A673 (cell line): ENCODE measurements around the gene ZNF831. TPM values are rescaled to one million over a fixed set of nuclear protein-coding genes. Genes with fewer than 3 reads are reported as not detected.

Experiments
- BruUV-seq: library from RNA; stranded (reverse); fragments of 400-500 nt; replicated peaks from 2 replicates; lab custom pipeline; 2021; lab: Mats Ljungman, UMichigan
- CTCF ChIA-PET: fragments of 300-600 bp; sonication (Branson Sonifier 250); formaldehyde crosslinking; loops from one replicate; lab custom pipeline; 2022; ENCODE audit warnings: antibody characterized with exemption; lab: Charles Lee
- POLR2A ChIA-PET: fragments of 300-600 bp; sonication (Branson Sonifier 250); formaldehyde crosslinking; loops from one replicate; lab custom pipeline; 2022; ENCODE audit warnings: antibody characterized with exemption; ENCODE audit not compliant: low non-redundant PET; lab: Charles Lee
- DNase-seq: peaks from one replicate; pipeline ENCODE4 v3.0.0-alpha.2; 2015; ENCODE audit warnings: low spot score
- H3K27ac ChIP-seq: fragments of 200-600 bp; sonication (generic); 2 replicates; pipeline ENCODE4 v1.5.1; 2016; ENCODE audit warnings: mixed run types, low read depth, mild to moderate bottlenecking, mixed read lengths, antibody characterized with exemption, low read length; ENCODE audit not compliant: poor library complexity, severe bottlenecking
- H3K27me3 ChIP-seq: fragments of 200-600 bp; sonication (generic); replicated peaks from 2 replicates; pipeline ENCODE4 v1.6.1; 2017; ENCODE audit warnings: mixed run types, low read depth, mild to moderate bottlenecking, mixed read lengths, antibody characterized with exemption, low read length; ENCODE audit not compliant: insufficient read depth, poor library complexity
- H3K36me3 ChIP-seq: fragments of 200-600 bp; sonication (generic); 2 replicates; pipeline ENCODE4 v1.6.1; 2016; ENCODE audit warnings: mixed run types, mild to moderate bottlenecking, mixed read lengths, antibody characterized with exemption, low read length; ENCODE audit not compliant: insufficient read depth, poor library complexity, severe bottlenecking
- H3K4me1 ChIP-seq: fragments of 200-600 bp; sonication (generic); 2 replicates; pipeline ENCODE4 v1.6.1; 2017; ENCODE audit warnings: mixed run types, mild to moderate bottlenecking, mixed read lengths, antibody characterized with exemption, low read length; ENCODE audit not compliant: insufficient read depth, poor library complexity, severe bottlenecking
- H3K4me3 ChIP-seq: fragments of 200-600 bp; sonication (generic); 2 replicates; pipeline ENCODE4 v1.5.1; 2016; ENCODE audit warnings: low read depth, mixed run types, mild to moderate bottlenecking, mixed read lengths, low read length; ENCODE audit not compliant: poor library complexity, severe bottlenecking
- H3K9me3 ChIP-seq: fragments of 200-600 bp; sonication (generic); 2 replicates; pipeline ENCODE4 v1.6.1; 2016; ENCODE audit warnings: mixed run types, low read depth, mild to moderate bottlenecking, mixed read lengths, antibody characterized with exemption, low read length; ENCODE audit not compliant: poor library complexity, severe bottlenecking
- EZH2 ChIP-seq: fragments of 200-600 bp; sonication (generic); IDR thresholded peaks from 2 replicates; pipeline ENCODE4 v1.6.1; 2017; ENCODE audit warnings: borderline replicate concordance, low read depth, mild to moderate bottlenecking, mixed read lengths, antibody characterized with exemption, low read length; ENCODE audit not compliant: poor library complexity, severe bottlenecking
- intact Hi-C: fragments of 100-400 bp; cut with micrococcal nuclease; formaldehyde crosslinking; loops from one replicate; pipeline ENCODE4 v1.10.0; 2022; ENCODE audit not compliant: unreplicated experiment
- total RNA-seq: library from RNA; stranded (reverse); gene quantifications from 2 replicates; pipeline ENCODE4 v1.2.3, GENCODE V29; 2021
- TF ChIP-seq, protein P1 (sequence below): fragments of 300-800, 200-600 bp; sonication (generic); conservative IDR thresholded peaks from 2 replicates; pipeline ENCODE4 v1.5.1; 2017; ENCODE audit warnings: low read depth, mild to moderate bottlenecking, antibody characterized with exemption, low read length, moderate library complexity, mixed read lengths

The ZNF831 gene
- total RNA-seq, 1 experiment from 2014 or later: not detected

DNA sequence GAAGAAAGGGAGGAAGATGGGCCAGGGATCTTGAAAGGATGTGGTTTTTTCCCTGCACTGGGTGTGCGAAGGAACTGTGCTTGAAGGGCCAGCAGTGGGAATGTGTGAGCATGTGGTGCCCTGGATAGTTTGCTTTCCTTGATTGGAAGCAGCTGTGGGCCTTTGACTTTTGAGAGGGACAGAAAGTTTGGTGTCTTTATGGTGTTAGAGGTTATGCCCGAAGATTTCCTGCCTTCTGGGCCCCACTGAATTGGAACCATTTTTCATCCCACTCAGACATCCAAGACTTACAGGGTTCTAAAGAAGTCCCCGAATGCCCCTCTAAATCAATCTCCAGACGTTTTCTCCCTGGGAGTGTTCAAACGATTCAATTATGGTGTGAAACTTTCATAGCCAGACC is 113.3 kb downstream of the ZNF831 start:
- TF ChIP-seq, protein P1, sequence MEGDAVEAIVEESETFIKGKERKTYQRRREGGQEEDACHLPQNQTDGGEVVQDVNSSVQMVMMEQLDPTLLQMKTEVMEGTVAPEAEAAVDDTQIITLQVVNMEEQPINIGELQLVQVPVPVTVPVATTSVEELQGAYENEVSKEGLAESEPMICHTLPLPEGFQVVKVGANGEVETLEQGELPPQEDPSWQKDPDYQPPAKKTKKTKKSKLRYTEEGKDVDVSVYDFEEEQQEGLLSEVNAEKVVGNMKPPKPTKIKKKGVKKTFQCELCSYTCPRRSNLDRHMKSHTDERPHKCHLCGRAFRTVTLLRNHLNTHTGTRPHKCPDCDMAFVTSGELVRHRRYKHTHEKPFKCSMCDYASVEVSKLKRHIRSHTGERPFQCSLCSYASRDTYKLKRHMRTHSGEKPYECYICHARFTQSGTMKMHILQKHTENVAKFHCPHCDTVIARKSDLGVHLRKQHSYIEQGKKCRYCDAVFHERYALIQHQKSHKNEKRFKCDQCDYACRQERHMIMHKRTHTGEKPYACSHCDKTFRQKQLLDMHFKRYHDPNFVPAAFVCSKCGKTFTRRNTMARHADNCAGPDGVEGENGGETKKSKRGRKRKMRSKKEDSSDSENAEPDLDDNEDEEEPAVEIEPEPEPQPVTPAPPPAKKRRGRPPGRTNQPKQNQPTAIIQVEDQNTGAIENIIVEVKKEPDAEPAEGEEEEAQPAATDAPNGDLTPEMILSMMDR: no peak
- TF ChIP-seq EZH2: no peak
- intact Hi-C loops: no loop called here
- Histone ChIP-seq H3K4me1 (no peaks in the 10 kb centered on the region), H3K4me3 (no peak overlapping the region), H3K9me3 (no peaks in the 10 kb centered on the region), H3K36me3 (no peaks in the 10 kb centered on the region), H3K27me3 (peaks cover 84% of the 10 kb centered on the region), H3K27ac (no peak overlapping the region)
- BruUV-seq: no TSS peak
- DNase-seq: no peak
- ChIA-PET POLR2A (no interaction called here), CTCF (no interaction called here)

DNA sequence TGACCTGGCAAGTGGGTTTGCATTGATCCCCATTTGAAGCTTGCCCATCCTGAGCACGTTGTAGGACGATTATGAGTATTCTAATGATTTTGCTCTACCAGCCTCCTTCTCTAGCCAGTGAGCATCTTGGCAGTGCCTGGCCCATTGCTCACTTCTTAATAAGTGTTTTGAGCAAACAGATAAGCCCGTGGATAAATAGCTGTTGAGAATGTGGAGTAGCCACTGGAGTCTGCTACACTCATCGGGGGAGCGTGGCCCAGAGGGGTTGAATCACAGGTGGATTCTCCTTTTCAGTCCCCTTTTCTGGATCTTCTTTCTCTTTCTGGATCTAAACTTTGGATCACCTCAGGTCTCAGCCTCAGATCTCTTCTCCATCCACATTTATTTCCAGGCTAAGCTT is 120.8 kb downstream of the ZNF831 start:
- TF ChIP-seq, protein P1: no peak
- no peak for TF ChIP-seq EZH2

DNA sequence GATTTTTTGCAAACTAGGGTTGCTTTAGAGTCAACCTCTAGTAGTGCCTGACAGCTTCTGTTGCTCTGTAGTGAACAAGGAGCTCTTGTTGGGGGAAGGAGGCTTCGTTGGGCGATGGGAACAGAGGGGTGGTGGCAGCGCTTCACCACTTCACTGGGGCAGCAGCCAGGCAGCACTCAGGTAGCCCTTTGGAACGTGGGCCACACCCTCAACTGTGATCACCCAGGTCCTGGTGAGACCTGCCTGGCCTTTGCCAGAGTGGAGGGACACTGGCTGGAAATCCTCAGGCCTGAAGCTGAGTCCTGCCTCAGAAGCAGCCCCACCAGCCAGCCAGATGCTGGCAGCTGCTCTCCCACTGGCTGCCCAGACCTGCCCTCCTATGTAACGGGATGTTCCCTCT is 126.4 kb downstream of the ZNF831 start:
- POLR2A ChIA-PET: no interaction called here
- BruUV-seq: no TSS peak

More for the DNA sequence above, 120.8 kb downstream of the ZNF831 start:
- POLR2A ChIA-PET: no interaction called here
- Histone ChIP-seq H3K36me3 (no peaks in the 10 kb centered on the region), H3K27ac (no peak overlapping the region), H3K4me3 (no peak overlapping the region), H3K9me3 (no peaks in the 10 kb centered on the region), H3K27me3 (peaks cover 55% of the 10 kb centered on the region), H3K4me1 (no peaks in the 10 kb centered on the region)
- BruUV-seq: no TSS peak
- CTCF ChIA-PET: no interaction called here
- no peak for DNase-seq
- intact Hi-C loops: no loop called here

More for the DNA sequence above, 126.4 kb downstream of the ZNF831 start:
- Histone ChIP-seq H3K36me3 (no peaks in the 10 kb centered on the region), H3K9me3 (no peaks in the 10 kb centered on the region), H3K4me3 (no peak overlapping the region), H3K27ac (no peak overlapping the region), H3K4me1 (no peaks in the 10 kb centered on the region), H3K27me3 (peaks cover 44% of the 10 kb centered on the region)
- DNase-seq: no peak
- intact Hi-C loops: no loop called here
- TF ChIP-seq EZH2: no peak
- TF ChIP-seq, protein P1: no peak
- CTCF ChIA-PET: no interaction called here
